ENCODE results near the gene RAVER2.

- TF ChIP-seq CTCF (IDR thresholded peaks at IDR 0.05; ENCODE audit: extremely low read depth in 1 of 2, insufficient read depth in 1 of 2, low read depth in 1 of 2, low read length in 2 of 2) (no peak), FOS (IDR thresholded peaks at IDR 0.05; ENCODE audit: borderline replicate concordance, insufficient read depth, low read length) (peak; percentile 3), MAX (IDR thresholded peaks at IDR 0.05; ENCODE audit: insufficient read depth, insufficient read length) (no peak), EZH2 (IDR thresholded peaks at IDR 0.05; ENCODE audit: borderline replicate concordance, low read depth, low read length, severe bottlenecking) (no peak), POLR2AphosphoS5 (IDR thresholded peaks at IDR 0.05; ENCODE audit: insufficient read depth, low read depth, low read length) (peak; percentile 97), POLR2A (IDR thresholded peaks at IDR 0.05; ENCODE audit: low read depth, low read length) (peak; percentile 52), MYC (IDR thresholded peaks at IDR 0.05; ENCODE audit: low read depth, low read length) (no peak), JUN (IDR thresholded peaks at IDR 0.05; ENCODE audit: borderline replicate concordance, insufficient read depth, insufficient read length, low read depth) (peak; percentile 42), GATA2 (IDR thresholded peaks at IDR 0.05; ENCODE audit: insufficient read depth, insufficient read length, low read depth, low read length) (peak; percentile 96)
Measured at GRCh38 chr1:64864018-64864940, 119.4 kb downstream of the RAVER2 start.
